ENCODE data around the gene HTR2C.
"Not testable (repeated sequence)": the region's sequence is repeated elsewhere in the genome, so short reads cannot be mapped to it uniquely, and the experiment has no call there.

Gene HTR2C

GRCh38 chrX:114583646-114584374 is at the start of gene HTR2C:
Gene HTR2C, plus strand, starts transcription at chrX:114584086. Its CDS starts 142,851 bp downstream, at chrX:114726937.
- DNase-seq, result no peak

- no peak for DNase-seq
Observed at GRCh38 chrX:114580336-114580735, 3.5 kb upstream of the HTR2C start.

GRCh38 chrX:114581528-114582263 is 2.2 kb upstream of the HTR2C start:
- no peak for DNase-seq

GRCh38 chrX:114582264-114582632 is 1.6 kb upstream of the HTR2C start:
- no peak for DNase-seq

GRCh38 chrX:114582698-114583395 is 1.0 kb upstream of the HTR2C start:
- no peak for DNase-seq

DNA sequence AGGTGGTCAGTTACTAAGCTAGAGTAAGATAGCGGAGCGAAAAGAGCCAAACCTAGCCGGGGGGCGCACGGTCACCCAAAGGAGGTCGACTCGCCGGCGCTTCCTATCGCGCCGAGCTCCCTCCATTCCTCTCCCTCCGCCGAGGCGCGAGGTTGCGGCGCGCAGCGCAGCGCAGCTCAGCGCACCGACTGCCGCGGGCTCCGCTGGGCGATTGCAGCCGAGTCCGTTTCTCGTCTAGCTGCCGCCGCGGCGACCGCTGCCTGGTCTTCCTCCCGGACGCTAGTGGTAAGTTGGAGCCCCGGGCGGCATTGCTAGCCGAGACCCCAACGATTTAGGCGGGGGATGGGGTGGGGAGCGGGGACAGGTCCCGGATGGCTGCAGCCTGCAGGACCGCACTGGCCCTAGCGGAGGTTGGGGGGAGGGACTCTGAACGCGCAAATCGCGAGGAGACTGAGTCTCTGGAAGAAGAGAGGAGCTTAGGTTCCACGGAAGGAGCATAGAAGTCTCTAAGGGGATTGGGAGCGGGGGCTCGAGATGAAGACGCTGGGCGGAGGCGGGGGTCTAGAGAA is 573 bp downstream of the HTR2C start:
- no peak for DNase-seq

DNA sequence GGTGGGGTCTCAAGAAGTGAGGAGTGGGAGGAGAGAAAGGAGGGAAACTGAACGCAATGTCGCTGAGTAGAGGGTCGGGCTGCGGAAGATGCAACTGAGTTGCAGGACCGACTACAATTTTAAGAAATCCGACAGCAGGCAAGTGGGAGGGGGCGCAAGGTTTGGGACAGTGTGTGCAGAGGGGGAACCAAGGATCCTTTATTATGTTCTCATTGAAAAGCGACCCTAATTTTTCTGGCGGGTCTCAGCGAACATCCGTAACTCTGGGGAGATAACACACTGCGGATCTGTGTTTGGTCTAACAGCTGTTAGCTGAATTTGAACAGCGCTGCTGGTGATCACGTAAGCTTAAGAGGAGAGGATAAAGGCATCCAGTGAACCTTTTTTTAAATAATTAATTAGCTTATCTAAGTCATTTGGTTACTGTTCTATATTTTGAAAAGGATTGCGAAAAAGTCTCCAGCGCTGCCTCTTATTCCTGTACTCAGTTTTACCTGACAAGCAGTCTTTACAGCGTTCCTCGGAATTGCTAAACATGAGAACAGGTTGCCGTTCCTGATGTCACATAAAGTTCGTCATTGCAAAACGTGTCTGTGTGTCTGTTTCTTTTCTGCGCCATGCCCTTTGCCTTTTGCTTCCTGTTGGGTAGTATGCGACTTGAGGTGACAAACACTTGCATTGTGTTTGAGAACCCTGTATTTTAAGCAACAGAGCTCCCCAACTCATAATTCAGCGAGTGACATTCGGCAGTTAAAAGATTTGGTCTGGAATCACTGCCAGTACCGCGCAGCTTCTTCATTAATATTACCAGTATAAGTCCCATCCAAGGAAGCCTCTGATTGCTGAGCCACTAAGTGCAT is 1.3 kb downstream of the HTR2C start:
- DNase-seq, result no peak

DNA sequence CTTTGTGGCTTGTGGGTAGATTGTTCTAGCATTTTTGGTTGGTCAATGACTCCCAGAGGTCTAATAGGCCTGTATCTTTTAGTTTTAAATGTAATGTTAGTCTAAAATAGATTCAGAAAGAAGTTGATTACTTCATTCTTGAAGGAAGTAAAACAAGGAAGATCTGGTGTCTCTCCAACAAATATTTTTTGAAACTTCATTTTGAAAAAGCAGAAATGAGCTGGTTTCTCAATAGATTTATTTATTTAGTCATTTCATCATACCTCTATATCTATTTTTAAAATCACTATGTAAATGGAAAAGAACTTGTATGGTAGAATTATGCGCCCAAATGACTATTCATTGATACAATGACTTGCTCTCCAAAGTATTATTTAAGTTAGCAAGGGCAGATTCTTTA is 7.2 kb downstream of the HTR2C start:
- DNase-seq, result no peak

DNA sequence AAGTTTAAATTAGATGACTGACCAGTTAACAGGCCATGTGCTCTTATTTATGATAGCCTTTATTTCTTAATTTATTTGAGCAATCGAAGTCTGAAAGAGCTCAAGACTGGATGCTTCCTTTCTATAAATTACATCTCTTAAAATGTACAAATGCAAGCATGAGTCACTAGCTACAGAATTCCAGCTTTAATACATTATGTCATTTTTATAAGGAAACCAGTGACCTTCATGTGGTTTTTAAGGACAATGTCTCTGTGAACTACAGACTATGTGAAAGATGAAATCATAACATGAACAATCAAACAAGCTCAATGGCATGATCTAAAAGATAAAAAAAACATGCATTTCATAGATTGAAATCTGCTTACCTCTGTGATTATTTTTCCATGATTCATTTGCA is 15.4 kb downstream of the HTR2C start:
- DNase-seq, result no peak

DNA sequence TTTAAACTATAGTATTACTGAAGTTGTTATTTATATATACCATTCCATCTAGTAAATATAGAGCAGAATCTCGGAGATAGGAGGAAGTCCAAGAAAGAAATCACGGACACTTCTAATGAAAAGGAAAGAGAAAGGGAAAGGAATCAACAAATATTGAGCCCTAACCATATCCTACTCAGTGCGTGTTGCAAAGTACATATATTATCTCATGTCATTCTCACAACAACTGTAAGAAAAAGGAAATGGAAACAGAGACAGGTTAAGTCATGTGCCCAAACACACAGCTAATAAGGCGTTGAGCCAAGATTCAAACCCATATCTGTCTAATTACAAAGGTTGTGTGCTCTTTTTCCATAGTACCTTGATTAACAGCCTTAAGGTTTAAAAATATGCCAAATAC is 16.0 kb downstream of the HTR2C start:
- DNase-seq, result no peak

DNA sequence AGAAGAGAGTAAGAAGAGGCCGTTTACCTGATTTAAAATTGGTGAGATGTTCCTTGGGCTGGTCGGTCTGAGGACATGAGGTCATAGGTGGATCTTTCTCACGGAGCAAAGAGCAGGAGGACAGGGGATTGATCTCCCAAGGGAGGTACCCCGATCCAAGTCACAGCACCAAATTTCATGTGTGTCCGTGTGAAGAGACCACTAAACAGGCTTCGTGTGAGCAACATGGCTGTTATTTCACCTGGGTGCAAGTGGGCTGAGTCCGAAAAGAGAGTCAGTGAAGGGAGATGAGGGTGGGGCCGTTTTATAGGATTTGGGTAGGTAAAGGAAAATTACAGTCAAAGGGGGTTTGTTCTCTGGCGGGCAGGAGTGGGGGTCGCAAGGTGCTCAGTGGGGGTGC is 22.7 kb downstream of the HTR2C start:
- not testable (repeated sequence) for DNase-seq

GRCh38 chrX:114611018-114611619 is 27.2 kb downstream of the HTR2C start:
- no peak for DNase-seq

GRCh38 chrX:114615765-114616164 is 31.9 kb downstream of the HTR2C start:
- no peak for DNase-seq

GRCh38 chrX:114619874-114620273 is 36.0 kb downstream of the HTR2C start:
- DNase-seq, result no peak

DNA sequence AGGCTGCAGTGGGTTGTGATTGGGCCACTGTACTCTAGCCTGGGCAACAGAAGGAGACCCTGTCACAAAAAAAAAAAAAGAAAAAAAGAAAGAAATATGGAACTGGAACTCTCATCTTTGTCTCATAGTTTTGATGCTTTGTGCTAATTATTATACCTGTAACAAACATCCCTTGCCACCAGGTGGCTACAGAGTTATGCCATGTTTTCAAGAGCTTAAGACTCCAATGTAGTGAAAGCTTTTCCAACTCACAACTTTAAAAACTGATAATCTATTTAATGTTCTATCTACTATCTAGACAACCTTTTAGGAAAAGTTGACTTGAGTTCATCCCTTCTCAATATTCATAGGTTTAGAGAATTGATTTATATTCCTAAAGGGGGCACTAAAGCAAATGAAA is 42.4 kb downstream of the HTR2C start:
- no peak for DNase-seq

DNA sequence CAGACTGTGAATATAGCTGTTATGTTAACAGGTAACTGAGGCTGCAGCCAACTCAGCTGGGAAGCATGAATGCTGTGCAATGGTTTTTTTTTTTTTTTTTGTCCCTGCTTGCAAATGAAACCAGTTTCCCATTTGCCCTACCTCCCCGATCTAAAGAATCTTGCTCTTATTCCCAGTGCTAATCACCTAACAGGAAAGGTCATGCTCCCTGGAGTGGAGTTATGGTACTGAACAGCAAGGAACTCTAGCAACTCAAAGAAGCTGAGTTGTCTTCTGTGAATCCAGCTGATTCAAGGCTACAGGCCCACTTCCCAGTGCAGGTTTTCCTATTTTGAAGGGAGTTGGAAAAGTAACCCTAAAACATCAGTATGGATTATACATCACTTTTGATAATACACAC is 52.1 kb downstream of the HTR2C start:
- DNase-seq, result no peak

DNA sequence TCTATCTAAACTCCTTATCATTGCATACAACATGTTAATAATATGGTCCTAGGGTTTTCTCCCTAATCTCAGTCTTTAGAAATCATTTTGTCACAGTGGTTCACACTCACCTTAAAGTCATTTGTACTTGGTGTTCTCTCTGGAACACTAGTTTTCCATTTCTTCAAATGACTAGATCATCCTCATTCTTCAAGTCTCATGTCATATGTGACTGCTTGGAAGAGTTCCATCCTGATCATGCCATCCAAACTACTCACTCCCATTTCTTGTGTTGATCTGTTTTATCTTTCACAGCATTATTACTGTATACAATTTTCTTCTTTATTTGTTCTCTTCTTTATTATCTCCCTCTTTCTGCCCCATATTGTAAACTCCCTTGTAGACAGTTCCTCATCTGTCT is 66.5 kb downstream of the HTR2C start:
- no peak for DNase-seq

DNA sequence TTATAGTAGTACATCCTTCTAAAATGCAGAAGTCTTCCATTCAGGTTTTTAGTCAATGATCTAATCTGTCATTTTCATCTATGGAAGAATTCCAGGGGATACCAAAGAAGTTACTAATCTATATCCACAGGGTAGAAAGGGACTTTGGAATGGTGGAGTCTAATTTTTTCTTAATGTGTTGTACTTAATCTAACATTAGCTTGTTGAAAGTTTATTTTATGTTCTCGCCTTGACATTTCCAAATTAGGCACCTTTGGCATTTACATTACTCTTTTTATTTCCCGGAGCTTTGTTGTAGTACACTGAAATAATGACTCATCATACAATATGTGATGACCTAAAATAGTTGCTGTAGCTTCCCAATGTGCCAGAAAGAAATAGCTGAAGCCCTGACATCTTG is 91.5 kb downstream of the HTR2C start:
- no peak for DNase-seq

GRCh38 chrX:114700533-114700932 is 116.6 kb downstream of the HTR2C start:
- not testable (repeated sequence) for DNase-seq

GRCh38 chrX:114709406-114709805 is 125.5 kb downstream of the HTR2C start:
- DNase-seq, result no peak

DNA sequence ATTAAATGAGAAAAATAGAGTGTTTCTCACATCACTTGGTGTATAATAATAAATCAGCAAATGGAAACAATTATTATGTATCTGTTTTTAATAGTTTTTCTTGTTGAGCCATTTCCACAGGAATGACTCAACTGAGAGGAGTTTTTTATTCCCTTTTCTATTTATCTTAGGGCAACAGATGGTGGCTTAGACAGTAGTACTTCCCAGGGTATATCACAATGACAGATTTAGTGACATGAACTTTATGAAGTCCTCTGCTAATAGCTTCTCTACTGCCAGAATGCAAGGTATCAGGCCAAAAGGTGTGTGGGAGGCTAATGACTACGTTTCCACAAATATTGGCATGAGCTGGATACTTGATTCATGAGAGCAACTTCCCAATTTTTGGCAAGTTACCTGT is 126.7 kb downstream of the HTR2C start:
- DNase-seq, result no peak

GRCh38 chrX:114712466-114712865 is 128.6 kb downstream of the HTR2C start:
- DNase-seq, result no peak

Data from CD4-positive, alpha-beta T cell treated with Interleukin-15 for 1 hour (primary cell).